MM.1S (cell line): ENCODE results near the gene WASL.

Experiments used
- EZH2 ChIP-seq: fragments of 300-600 bp; sonication (generic); optimal IDR thresholded peaks from 2 replicates; pipeline ENCODE3; 2017; ENCODE audit warnings: low read depth, mild to moderate bottlenecking, antibody characterized with exemption, low read length, mixed read lengths
- EZH2phosphoT487 ChIP-seq: fragments of 300-600 bp; sonication (generic); IDR thresholded peaks from 2 replicates; pipeline ENCODE4 v1.6.1; 2018; ENCODE audit warnings: antibody characterized with exemption, low read length
- TF ChIP-seq, protein P1 (sequence below): fragments of 300-600 bp; sonication (generic); IDR thresholded peaks from 2 replicates; pipeline ENCODE4 v1.5.1; 2016; ENCODE audit warnings: antibody characterized with exemption, low read length, mixed read lengths

DNA sequence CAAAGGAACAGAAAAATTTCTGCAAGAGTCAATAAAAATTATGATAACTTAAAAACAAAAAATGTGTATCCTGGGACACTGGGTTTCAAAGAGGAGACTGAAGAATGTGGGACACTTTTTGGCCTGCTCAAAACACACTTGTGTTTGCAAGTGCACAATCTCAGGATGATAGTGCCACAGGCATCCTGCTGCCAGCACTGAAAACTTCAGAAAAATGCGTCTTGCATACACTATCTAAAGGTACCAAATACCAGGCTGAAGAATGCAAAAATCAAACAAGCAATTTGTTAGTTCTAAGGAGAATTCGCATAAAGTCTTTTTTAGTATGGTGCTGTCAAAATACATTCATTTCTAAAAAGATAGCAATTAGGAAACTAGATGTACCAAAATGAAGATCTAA is 38.1 kb downstream of the WASL start:
- TF ChIP-seq, protein P1, sequence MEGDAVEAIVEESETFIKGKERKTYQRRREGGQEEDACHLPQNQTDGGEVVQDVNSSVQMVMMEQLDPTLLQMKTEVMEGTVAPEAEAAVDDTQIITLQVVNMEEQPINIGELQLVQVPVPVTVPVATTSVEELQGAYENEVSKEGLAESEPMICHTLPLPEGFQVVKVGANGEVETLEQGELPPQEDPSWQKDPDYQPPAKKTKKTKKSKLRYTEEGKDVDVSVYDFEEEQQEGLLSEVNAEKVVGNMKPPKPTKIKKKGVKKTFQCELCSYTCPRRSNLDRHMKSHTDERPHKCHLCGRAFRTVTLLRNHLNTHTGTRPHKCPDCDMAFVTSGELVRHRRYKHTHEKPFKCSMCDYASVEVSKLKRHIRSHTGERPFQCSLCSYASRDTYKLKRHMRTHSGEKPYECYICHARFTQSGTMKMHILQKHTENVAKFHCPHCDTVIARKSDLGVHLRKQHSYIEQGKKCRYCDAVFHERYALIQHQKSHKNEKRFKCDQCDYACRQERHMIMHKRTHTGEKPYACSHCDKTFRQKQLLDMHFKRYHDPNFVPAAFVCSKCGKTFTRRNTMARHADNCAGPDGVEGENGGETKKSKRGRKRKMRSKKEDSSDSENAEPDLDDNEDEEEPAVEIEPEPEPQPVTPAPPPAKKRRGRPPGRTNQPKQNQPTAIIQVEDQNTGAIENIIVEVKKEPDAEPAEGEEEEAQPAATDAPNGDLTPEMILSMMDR: no peak
- TF ChIP-seq EZH2 (no peak), EZH2phosphoT487 (no peak)
